HepG2 (cell line): ENCODE data around the gene KPNB1.

Experiments
- CEBPZ ChIP-seq: IDR thresholded peaks from 2 replicates; pipeline ENCODE4 v1.6.1; 2012; ENCODE audit warnings: low read length, improper control_type of control experiment
- CHD2 ChIP-seq: IDR thresholded peaks from 2 replicates; pipeline ENCODE4 v1.6.1; 2011; ENCODE audit warnings: low read depth, low read length, improper control_type of control experiment
- CTCF ChIP-seq: sonication (generic); formaldehyde crosslinking; IDR thresholded peaks from 2 replicates; pipeline ENCODE4 v1.5.0; 2020; ENCODE audit warnings: mild to moderate bottlenecking, missing genetic modification reagents, moderate library complexity
- EZH2 ChIP-seq: conservative IDR thresholded peaks from 2 replicates; pipeline ENCODE4 v1.6.1; 2012; ENCODE audit warnings: mild to moderate bottlenecking, low read depth, low read length, moderate library complexity
- IRF9 ChIP-seq: sonication (generic); formaldehyde crosslinking; IDR thresholded peaks from 2 replicates; pipeline ENCODE4 v1.8.0; 2022; ENCODE audit warnings: missing genetic modification reagents, mild to moderate bottlenecking, borderline replicate concordance
- MYC ChIP-seq: sonication (generic); formaldehyde crosslinking; IDR thresholded peaks from 2 replicates; pipeline ENCODE4 v1.9.0; 2021; ENCODE audit warnings: missing genetic modification reagents, borderline replicate concordance
- NCOA2 ChIP-seq: sonication (generic); formaldehyde crosslinking; IDR thresholded peaks from 2 replicates; pipeline ENCODE4 v1.8.0; 2022; ENCODE audit warnings: inconsistent platforms
- REL ChIP-seq: sonication (generic); formaldehyde crosslinking; conservative IDR thresholded peaks from 2 replicates; pipeline ENCODE4 v1.8.0; 2022; ENCODE audit warnings: mild to moderate bottlenecking, missing genetic modification reagents, moderate library complexity
- SP4 ChIP-seq: sonication (generic); formaldehyde crosslinking; IDR thresholded peaks from 2 replicates; pipeline ENCODE4 v1.8.1; 2023; ENCODE audit warnings: mild to moderate bottlenecking, missing genetic modification reagents
- SRF ChIP-seq: IDR thresholded peaks from 2 replicates; pipeline ENCODE4 v1.6.1; 2011; ENCODE audit warnings: mild to moderate bottlenecking, low read depth, low read length, moderate library complexity
- TAF1 ChIP-seq: sonication (generic); formaldehyde crosslinking; IDR thresholded peaks from 2 replicates; pipeline ENCODE4 v1.4.0; 2020; ENCODE audit warnings: missing genetic modification reagents
- ZFP82 ChIP-seq: sonication (generic); formaldehyde crosslinking; IDR thresholded peaks from 2 replicates; pipeline ENCODE4 v1.5.1; 2020; ENCODE audit warnings: mild to moderate bottlenecking, missing genetic modification reagents, borderline replicate concordance
- ZNF333 ChIP-seq: sonication (generic); formaldehyde crosslinking; IDR thresholded peaks from 2 replicates; pipeline ENCODE4 v1.4.0; 2020; ENCODE audit warnings: mild to moderate bottlenecking, missing genetic modification reagents, borderline replicate concordance

DNA sequence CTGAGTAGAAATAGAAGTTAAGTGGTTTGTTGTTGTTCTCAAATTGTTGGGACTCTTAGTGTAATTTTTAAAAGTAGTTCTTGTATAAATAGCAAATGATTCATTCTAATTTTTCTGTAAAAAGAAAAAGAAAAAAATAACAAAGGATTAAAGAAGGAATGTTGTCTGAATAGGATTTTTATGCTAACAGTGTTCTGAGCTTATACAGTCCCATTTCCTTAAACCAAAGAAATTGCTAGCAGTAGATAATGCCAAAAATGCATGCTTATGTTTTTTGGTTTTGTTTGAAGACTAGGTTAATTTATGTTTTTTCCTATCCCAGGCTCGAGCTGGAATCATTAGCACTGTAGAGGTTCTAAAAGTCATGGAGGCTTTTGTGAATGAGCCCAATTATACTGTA, 44.7 kb upstream of the KPNB1 start:
- TF ChIP-seq REL (CRISPR knock-in tag), result no peak
- TF ChIP-seq MYC, result no peak
- TF ChIP-seq TAF1 (CRISPR knock-in tag), result no peak
- TF ChIP-seq SP4, result no peak
- no peak for TF ChIP-seq SRF
- no peak for TF ChIP-seq CEBPZ
- no peak for TF ChIP-seq NCOA2 (CRISPR knock-in tag)
- TF ChIP-seq ZNF333, result no peak
- no peak for TF ChIP-seq CHD2
- no peak for TF ChIP-seq EZH2
- no peak for TF ChIP-seq CTCF (CRISPR knock-in tag)
- no peak for TF ChIP-seq IRF9
- TF ChIP-seq ZFP82 (CRISPR knock-in tag), result no peak
